PC-9 (cell line): ENCODE results near the gene PYGB. TPM values are rescaled to one million over a fixed set of nuclear protein-coding genes. Genes with fewer than 3 reads are reported as not detected.
"Not testable (repeated sequence)": the region's sequence is repeated elsewhere in the genome, so short reads cannot be mapped to it uniquely, and the experiment has no call there.

ENCODE experiments used
- BruUV-seq: library from RNA; stranded (reverse); fragments of 400-500 nt; replicated peaks from 2 replicates; lab custom pipeline; 2021; lab: Mats Ljungman, UMichigan
- CTCF ChIA-PET: fragments of 300-600 bp; sonication (Branson Sonifier 250); formaldehyde crosslinking; loops from one replicate; lab custom pipeline; 2022; ENCODE audit warnings: antibody characterized with exemption; lab: Charles Lee
- POLR2A ChIA-PET: fragments of 300-600 bp; sonication (Branson Sonifier 250); formaldehyde crosslinking; loops from one replicate; lab custom pipeline; 2022; ENCODE audit warnings: antibody characterized with exemption; ENCODE audit not compliant: unreplicated experiment; lab: Charles Lee
- DNase-seq, 2 experiments: peaks; one replicate each; pipeline versions ENCODE4 v3.0.0 to v3.0.0-alpha.2; 2015 to 2022; ENCODE audit warnings: mixed read lengths in 1 of 2
- H2AFZ ChIP-seq: fragments of 200-600 bp; sonication (generic); 2 replicates; pipeline ENCODE4 v1.8.1; 2017; ENCODE audit warnings: antibody characterized with exemption
- H3F3A ChIP-seq: fragments of 200-600 bp; sonication (generic); 2 replicates; pipeline ENCODE4 v1.8.1; 2017; ENCODE audit warnings: antibody characterized with exemption, mild to moderate bottlenecking, low read depth; ENCODE audit not compliant: insufficient read depth
- H3K27ac ChIP-seq: fragments of 200-600 bp; sonication (generic); 2 replicates; pipeline ENCODE4 v1.6.1; 2016; ENCODE audit warnings: mixed run types
- H3K27me3 ChIP-seq: fragments of 200-600 bp; sonication (generic); 2 replicates; pipeline ENCODE4 v1.6.1; 2016; ENCODE audit warnings: low read depth, mixed run types; ENCODE audit not compliant: insufficient read depth
- H3K36me3 ChIP-seq: fragments of 200-600 bp; sonication (generic); 2 replicates; pipeline ENCODE4 v1.6.1; 2016; ENCODE audit warnings: low read depth, mixed run types
- H3K4me1 ChIP-seq: fragments of 200-600 bp; sonication (generic); replicated peaks from 2 replicates; pipeline ENCODE4 v1.6.1; 2016; ENCODE audit warnings: mixed run types; ENCODE audit not compliant: insufficient read depth
- H3K4me2 ChIP-seq: fragments of 200-600 bp; sonication (generic); 2 replicates; pipeline ENCODE4 v1.6.1; 2017; ENCODE audit warnings: mixed run types
- H3K4me3 ChIP-seq: fragments of 200-600 bp; sonication (generic); 2 replicates; pipeline ENCODE4 v1.6.1; 2016; ENCODE audit warnings: mixed run types
- H3K79me2 ChIP-seq: fragments of 200-600 bp; sonication (generic); 2 replicates; pipeline ENCODE4 v1.6.1; 2017; ENCODE audit warnings: low read depth, mixed run types
- H3K9me2 ChIP-seq: fragments of 200-600 bp; sonication (generic); 2 replicates; pipeline ENCODE4 v1.8.1; 2017; ENCODE audit warnings: mild to moderate bottlenecking; ENCODE audit not compliant: insufficient read depth
- H3K9me3 ChIP-seq: fragments of 200-600 bp; sonication (generic); 2 replicates; pipeline ENCODE4 v1.8.1; 2016; ENCODE audit warnings: low read depth; ENCODE audit not compliant: insufficient read depth
- H4K20me1 ChIP-seq: fragments of 200-600 bp; sonication (generic); 2 replicates; pipeline ENCODE4 v1.8.1; 2017; ENCODE audit not compliant: insufficient read depth
- EZH2 ChIP-seq: fragments of 200-600 bp; sonication (generic); IDR thresholded peaks from 2 replicates; pipeline ENCODE4 v1.8.0; 2017; ENCODE audit warnings: antibody characterized with exemption, low read depth
- intact Hi-C: fragments of 100-400 bp; cut with micrococcal nuclease; formaldehyde crosslinking; loops from one replicate; pipeline ENCODE4 v1.10.0; 2022; ENCODE audit not compliant: unreplicated experiment
- total RNA-seq: library from RNA; stranded (reverse); gene quantifications from 2 replicates; pipeline ENCODE4 v1.2.3, GENCODE V29; 2021
- TF ChIP-seq, protein P1 (sequence below): fragments of 200-600 bp; sonication (generic); conservative IDR thresholded peaks from 2 replicates; pipeline ENCODE4 v1.6.1; 2017; ENCODE audit warnings: mixed run types, antibody characterized with exemption, mild to moderate bottlenecking, moderate library complexity

PYGB gene
- total RNA-seq, 1 experiment from 2014 or later, result 133 TPM

DNA sequence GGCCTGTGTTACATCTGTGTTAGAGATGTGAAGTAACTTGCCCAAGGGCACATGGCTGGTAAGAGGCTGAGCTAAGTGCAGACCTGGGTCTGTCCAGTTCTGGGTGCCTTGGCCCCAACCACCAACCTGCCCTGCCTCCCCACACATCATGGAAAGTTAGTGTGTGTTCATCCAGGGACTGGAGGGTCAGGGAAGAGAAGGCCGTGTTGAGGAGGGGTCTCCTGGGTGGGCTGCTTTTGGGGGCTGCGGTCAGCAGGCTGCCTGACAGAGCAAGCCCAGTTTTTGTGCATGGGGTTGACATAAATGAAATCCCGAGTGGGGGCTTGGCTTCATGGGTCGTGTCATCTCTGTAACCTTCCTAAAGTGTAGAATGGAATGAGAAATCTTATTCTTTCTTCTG, 10.9 kb downstream of the PYGB start:
- CTCF ChIA-PET, result no interaction called here
- H4K20me1 ChIP-seq, result peaks cover 51% of the 10 kb centered on the region
- peaks cover 28% of the 10 kb centered on the region for H3K4me1 ChIP-seq
- no peaks in the 10 kb centered on the region for H3K9me2 ChIP-seq
- no peak overlapping the region for H3K4me3 ChIP-seq
- POLR2A ChIA-PET, result no interaction called here
- peaks cover 82% of the 10 kb centered on the region for H3K79me2 ChIP-seq
- H3K27ac ChIP-seq, result no peak overlapping the region
- no peak for TF ChIP-seq EZH2
- TF ChIP-seq, protein P1, sequence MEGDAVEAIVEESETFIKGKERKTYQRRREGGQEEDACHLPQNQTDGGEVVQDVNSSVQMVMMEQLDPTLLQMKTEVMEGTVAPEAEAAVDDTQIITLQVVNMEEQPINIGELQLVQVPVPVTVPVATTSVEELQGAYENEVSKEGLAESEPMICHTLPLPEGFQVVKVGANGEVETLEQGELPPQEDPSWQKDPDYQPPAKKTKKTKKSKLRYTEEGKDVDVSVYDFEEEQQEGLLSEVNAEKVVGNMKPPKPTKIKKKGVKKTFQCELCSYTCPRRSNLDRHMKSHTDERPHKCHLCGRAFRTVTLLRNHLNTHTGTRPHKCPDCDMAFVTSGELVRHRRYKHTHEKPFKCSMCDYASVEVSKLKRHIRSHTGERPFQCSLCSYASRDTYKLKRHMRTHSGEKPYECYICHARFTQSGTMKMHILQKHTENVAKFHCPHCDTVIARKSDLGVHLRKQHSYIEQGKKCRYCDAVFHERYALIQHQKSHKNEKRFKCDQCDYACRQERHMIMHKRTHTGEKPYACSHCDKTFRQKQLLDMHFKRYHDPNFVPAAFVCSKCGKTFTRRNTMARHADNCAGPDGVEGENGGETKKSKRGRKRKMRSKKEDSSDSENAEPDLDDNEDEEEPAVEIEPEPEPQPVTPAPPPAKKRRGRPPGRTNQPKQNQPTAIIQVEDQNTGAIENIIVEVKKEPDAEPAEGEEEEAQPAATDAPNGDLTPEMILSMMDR, result no peak
- peaks cover 9% of the 10 kb centered on the region; the same call in 1 of the 2 replicates for H3F3A ChIP-seq
- H3K9me3 ChIP-seq, result no peaks in the 10 kb centered on the region
- BruUV-seq, result no TSS peak
- peaks cover 37% of the 10 kb centered on the region for H3K36me3 ChIP-seq
- DNase-seq, result no peak
- no peak overlapping the region for H3K4me2 ChIP-seq
- intact Hi-C loops, result no loop called here
- H2AFZ ChIP-seq, result no peak overlapping the region
- no peaks in the 10 kb centered on the region for H3K27me3 ChIP-seq

DNA sequence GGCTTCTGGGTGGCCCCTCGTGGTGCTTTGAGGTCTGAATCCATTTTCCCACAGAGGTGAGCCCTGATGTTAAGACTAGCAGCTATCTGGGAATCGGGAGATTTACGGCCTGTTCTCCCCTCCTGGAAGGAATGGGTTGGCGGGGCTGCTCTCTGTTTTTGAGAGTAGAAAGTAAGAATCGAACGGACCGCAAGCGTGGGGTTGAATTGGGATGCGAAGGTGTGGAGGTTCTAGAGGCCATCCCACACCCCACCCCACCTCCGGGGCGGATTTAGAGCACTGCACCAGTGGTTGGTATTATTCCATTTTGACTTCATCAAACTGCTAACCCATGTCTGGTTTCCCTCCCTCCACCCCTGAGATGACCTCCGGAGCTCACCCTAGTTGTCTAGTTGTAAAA, 11.5 kb downstream of the PYGB start:
- TF ChIP-seq, protein P1, result no peak
- TF ChIP-seq EZH2, result no peak
- H3K4me3 ChIP-seq, result no peak overlapping the region
- no TSS peak for BruUV-seq
- no peaks in the 10 kb centered on the region for H3K9me2 ChIP-seq
- H3K4me1 ChIP-seq, result peaks cover 22% of the 10 kb centered on the region
- ChIA-PET POLR2A (no interaction called here), CTCF (no interaction called here)
- no peaks in the 10 kb centered on the region for H3K9me3 ChIP-seq
- intact Hi-C loops, result no loop called here
- DNase-seq, result no peak
- H3F3A ChIP-seq, result peaks cover 6% of the 10 kb centered on the region; the same call in 1 of the 2 replicates
- H3K27me3 ChIP-seq, result no peaks in the 10 kb centered on the region
- H2AFZ ChIP-seq, result no peak overlapping the region
- H3K79me2 ChIP-seq, result peaks cover 77% of the 10 kb centered on the region
- peaks cover 51% of the 10 kb centered on the region for H4K20me1 ChIP-seq
- H3K27ac ChIP-seq, result no peak overlapping the region
- H3K36me3 ChIP-seq, result peaks cover 36% of the 10 kb centered on the region
- H3K4me2 ChIP-seq, result no peak overlapping the region

DNA sequence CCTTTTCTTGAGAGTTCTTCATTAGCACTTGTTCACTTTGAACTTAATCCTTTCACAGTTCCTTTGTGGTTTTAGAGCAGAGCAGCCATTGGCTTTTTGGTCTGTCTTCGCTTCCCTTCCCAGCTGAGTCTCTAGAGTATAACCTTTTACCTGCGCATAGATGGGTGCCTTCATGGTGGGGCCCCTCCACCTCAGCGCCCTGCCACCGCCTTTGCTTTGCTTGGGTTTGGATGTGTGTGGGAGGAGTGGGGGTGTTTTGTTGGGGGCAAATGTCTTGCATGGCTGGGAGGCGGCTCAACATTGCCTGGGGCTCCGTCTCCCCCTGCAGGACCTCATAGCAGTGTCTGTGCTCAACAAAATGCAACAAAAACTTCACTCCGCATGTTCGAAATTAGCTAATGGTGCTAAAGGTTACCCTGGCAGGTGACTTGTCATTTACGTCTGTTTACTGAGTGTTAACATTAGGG, 11.9 kb downstream of the PYGB start:
- Histone ChIP-seq H3K4me2 (no peak overlapping the region), H3K79me2 (peaks cover 72% of the 10 kb centered on the region), H3K4me3 (no peak overlapping the region), H3K27ac (no peak overlapping the region), H3K36me3 (peaks cover 34% of the 10 kb centered on the region), H3K4me1 (peaks cover 18% of the 10 kb centered on the region), H3K27me3 (no peaks in the 10 kb centered on the region), H2AFZ (no peak overlapping the region), H3K9me3 (no peaks in the 10 kb centered on the region), H4K20me1 (peaks cover 50% of the 10 kb centered on the region), H3K9me2 (no peaks in the 10 kb centered on the region), H3F3A (peaks cover 1% of the 10 kb centered on the region; the same call in 1 of the 2 replicates)
- POLR2A ChIA-PET, result no interaction called here
- no peak for DNase-seq
- CTCF ChIA-PET, result no interaction called here
- TF ChIP-seq, protein P1, result no peak
- TF ChIP-seq EZH2, result no peak
- intact Hi-C loops, result no loop called here
- no TSS peak for BruUV-seq

DNA sequence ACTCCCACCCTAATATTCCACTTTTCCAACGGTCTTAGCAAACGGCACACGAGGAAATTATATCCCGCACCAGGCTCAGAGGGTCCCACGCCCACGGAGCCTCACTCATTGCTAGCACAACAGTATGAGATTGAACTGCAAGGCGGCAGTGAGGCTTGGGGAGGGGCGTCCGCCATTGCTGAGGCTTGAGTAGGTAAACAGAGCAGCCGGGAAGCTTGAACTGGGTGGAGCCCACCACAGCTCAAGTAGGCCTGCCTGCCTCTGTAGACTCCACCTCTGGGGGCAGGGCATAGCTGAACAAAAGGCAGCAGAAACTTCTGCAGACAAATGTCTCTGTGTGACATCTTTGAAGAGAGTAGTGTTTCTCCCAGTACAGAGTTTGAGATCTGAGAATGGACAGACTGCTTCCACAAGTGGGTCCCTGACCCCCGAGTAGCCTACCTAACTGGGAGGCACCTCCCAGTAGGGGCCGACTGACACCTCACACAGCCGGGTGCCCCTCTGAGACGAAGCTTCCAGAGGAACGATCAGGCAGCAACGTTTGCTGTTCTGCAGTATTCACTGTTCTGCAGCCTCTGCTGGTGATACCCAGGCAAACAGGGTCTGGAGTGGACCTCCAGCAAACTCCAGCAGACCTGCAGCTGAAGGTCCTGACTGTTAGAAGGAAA, 13.0 kb downstream of the PYGB start:
- H3F3A ChIP-seq, H2AFZ ChIP-seq, DNase-seq, BruUV-seq, POLR2A ChIA-PET, H3K4me3 ChIP-seq, H3K27me3 ChIP-seq, CTCF ChIA-PET, H3K9me2 ChIP-seq, H3K4me1 ChIP-seq, H3K9me3 ChIP-seq, H3K4me2 ChIP-seq, H3K27ac ChIP-seq, intact Hi-C loops: not testable (repeated sequence)
- Histone ChIP-seq H3K36me3 (peaks cover 30% of the 10 kb centered on the region), H4K20me1 (peaks cover 44% of the 10 kb centered on the region), H3K79me2 (peaks cover 67% of the 10 kb centered on the region)
